ENCODE data around the gene NATD1. TPM values are rescaled to one million over a fixed set of nuclear protein-coding genes. Genes with fewer than 3 reads are reported as not detected.

Gene NATD1
- total and polyA plus RNA-seq, 9 of the 15 experiments (the other 6 are each of a cell fraction or from before 2014, with no cell fraction given), result 0.24 to 5.4 (median 1.6) TPM

DNA sequence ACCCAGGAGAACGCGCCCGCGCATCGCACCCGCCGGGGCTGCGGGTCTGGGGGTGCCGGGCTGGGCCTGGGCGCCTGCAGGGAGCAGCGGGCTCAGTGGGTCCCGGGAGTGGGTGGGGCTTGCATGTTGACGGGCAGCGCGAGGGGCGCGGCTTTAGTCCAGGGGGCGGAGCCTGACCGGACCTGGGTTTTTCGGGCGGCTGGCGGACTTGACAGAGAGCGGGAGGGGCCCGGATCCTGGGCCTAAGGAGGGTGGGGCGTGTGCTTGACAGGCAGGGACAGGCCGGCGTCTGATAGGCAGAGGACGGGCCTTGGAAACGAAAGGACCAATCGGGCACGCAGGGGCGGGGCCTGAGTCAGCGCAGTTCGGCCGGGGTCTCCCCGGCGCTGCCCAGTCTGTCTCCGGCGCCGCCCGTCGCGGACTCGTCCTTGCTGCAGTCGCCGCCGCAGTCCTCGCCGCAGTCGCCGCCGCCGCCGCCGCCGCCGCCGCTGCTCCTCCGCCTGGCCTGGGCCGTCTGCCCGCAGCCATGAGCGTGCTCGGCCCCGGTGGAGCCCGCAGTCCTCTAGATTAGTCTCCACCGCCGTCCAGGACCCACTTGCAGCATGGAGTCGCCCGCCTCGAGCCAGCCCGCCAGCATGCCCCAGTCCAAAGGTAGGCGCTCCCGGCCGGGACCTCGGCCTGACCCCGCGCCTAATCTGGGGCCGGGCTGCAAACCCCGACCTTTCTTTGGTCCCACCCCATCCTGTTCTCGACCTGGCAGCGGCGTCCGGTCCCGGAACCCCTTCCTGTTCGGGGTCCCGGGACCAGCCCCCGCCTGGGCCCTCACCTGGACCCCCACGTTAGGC lies 31.3 kb upstream of the NATD1 start, which contains the start of gene MAP2K3 (continued):
- TF ChIP-seq, protein P1, sequence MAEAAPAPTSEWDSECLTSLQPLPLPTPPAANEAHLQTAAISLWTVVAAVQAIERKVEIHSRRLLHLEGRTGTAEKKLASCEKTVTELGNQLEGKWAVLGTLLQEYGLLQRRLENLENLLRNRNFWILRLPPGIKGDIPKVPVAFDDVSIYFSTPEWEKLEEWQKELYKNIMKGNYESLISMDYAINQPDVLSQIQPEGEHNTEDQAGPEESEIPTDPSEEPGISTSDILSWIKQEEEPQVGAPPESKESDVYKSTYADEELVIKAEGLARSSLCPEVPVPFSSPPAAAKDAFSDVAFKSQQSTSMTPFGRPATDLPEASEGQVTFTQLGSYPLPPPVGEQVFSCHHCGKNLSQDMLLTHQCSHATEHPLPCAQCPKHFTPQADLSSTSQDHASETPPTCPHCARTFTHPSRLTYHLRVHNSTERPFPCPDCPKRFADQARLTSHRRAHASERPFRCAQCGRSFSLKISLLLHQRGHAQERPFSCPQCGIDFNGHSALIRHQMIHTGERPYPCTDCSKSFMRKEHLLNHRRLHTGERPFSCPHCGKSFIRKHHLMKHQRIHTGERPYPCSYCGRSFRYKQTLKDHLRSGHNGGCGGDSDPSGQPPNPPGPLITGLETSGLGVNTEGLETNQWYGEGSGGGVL (CRISPR knock-in tag; IDR thresholded peaks at IDR 0.05), result no peak
- no peak for TF ChIP-seq CBFB (CRISPR knock-in tag; IDR thresholded peaks at IDR 0.05)
- TF ChIP-seq ZNF589 (CRISPR knock-in tag; IDR thresholded peaks at IDR 0.05; ENCODE audit: low read depth), result no peak
- peak; percentile 49; the same call in 1 of the 2 replicates for TF ChIP-seq CHD2 (IDR thresholded peaks at IDR 0.05; ENCODE audit: low read depth, low read length)
- no peak for TF ChIP-seq ZNF57 (CRISPR knock-in tag; IDR thresholded peaks at IDR 0.05)
- TF ChIP-seq DEAF1 (CRISPR knock-in tag; IDR thresholded peaks at IDR 0.05), result no peak
- no peak for TF ChIP-seq POLR3A (IDR thresholded peaks at IDR 0.05; ENCODE audit: borderline replicate concordance, extremely low read depth, insufficient read depth, insufficient read length)
- no peak for TF ChIP-seq ZNF121 (CRISPR knock-in tag; conservative IDR thresholded peaks at IDR 0.05)
- TF ChIP-seq, protein P2, sequence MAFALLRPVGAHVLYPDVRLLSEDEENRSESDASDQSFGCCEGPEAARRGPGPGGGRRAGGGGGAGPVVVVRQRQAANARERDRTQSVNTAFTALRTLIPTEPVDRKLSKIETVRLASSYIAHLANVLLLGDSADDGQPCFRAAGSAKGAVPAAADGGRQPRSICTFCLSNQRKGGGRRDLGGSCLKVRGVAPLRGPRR (CRISPR knock-in tag; IDR thresholded peaks at IDR 0.05), result no peak
- no peak for TF ChIP-seq BCOR (IDR thresholded peaks at IDR 0.05)
- no peak for TF ChIP-seq MITF (IDR thresholded peaks at IDR 0.05)
- TF ChIP-seq TFAP4 (CRISPR knock-in tag; IDR thresholded peaks at IDR 0.05; ENCODE audit: borderline replicate concordance), result peak; percentile 55; the same call in 1 of the 2 replicates
- TF ChIP-seq, protein P3, sequence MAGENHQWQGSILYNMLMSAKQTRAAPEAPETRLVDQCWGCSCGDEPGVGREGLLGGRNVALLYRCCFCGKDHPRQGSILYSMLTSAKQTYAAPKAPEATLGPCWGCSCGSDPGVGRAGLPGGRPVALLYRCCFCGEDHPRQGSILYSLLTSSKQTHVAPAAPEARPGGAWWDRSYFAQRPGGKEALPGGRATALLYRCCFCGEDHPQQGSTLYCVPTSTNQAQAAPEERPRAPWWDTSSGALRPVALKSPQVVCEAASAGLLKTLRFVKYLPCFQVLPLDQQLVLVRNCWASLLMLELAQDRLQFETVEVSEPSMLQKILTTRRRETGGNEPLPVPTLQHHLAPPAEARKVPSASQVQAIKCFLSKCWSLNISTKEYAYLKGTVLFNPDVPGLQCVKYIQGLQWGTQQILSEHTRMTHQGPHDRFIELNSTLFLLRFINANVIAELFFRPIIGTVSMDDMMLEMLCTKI (IDR thresholded peaks at IDR 0.05; ENCODE audit: partially characterized antibody), result no peak
- no peak for TF ChIP-seq SMARCA5 (IDR thresholded peaks at IDR 0.05)
- no peak for TF ChIP-seq SRSF9 (IDR thresholded peaks at IDR 0.05; ENCODE audit: borderline replicate concordance, low read depth, low read length)
- no peak for TF ChIP-seq RBM15 (IDR thresholded peaks at IDR 0.05; ENCODE audit: insufficient read depth, low read length)
- TF ChIP-seq, protein P4, sequence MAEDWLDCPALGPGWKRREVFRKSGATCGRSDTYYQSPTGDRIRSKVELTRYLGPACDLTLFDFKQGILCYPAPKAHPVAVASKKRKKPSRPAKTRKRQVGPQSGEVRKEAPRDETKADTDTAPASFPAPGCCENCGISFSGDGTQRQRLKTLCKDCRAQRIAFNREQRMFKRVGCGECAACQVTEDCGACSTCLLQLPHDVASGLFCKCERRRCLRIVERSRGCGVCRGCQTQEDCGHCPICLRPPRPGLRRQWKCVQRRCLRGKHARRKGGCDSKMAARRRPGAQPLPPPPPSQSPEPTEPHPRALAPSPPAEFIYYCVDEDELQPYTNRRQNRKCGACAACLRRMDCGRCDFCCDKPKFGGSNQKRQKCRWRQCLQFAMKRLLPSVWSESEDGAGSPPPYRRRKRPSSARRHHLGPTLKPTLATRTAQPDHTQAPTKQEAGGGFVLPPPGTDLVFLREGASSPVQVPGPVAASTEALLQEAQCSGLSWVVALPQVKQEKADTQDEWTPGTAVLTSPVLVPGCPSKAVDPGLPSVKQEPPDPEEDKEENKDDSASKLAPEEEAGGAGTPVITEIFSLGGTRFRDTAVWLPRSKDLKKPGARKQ (CRISPR knock-in tag; IDR thresholded peaks at IDR 0.05), result no peak

Measured in K562 (cell line).